HG03025 (cell line): ENCODE measurements around the gene COL6A5.
"Not testable (repeated sequence)": the region's sequence is repeated elsewhere in the genome, so short reads cannot be mapped to it uniquely, and the experiment has no call there.

Source experiments
- ATAC-seq: cut with Tn5 transposase; IDR thresholded peaks from one replicate; pipeline ENCODE4 v1.9.1; 2021; ENCODE audit warnings: mild to moderate bottlenecking, moderate library complexity; ENCODE audit not compliant: unreplicated experiment, low FRiP score

Gene COL6A5, protein sequence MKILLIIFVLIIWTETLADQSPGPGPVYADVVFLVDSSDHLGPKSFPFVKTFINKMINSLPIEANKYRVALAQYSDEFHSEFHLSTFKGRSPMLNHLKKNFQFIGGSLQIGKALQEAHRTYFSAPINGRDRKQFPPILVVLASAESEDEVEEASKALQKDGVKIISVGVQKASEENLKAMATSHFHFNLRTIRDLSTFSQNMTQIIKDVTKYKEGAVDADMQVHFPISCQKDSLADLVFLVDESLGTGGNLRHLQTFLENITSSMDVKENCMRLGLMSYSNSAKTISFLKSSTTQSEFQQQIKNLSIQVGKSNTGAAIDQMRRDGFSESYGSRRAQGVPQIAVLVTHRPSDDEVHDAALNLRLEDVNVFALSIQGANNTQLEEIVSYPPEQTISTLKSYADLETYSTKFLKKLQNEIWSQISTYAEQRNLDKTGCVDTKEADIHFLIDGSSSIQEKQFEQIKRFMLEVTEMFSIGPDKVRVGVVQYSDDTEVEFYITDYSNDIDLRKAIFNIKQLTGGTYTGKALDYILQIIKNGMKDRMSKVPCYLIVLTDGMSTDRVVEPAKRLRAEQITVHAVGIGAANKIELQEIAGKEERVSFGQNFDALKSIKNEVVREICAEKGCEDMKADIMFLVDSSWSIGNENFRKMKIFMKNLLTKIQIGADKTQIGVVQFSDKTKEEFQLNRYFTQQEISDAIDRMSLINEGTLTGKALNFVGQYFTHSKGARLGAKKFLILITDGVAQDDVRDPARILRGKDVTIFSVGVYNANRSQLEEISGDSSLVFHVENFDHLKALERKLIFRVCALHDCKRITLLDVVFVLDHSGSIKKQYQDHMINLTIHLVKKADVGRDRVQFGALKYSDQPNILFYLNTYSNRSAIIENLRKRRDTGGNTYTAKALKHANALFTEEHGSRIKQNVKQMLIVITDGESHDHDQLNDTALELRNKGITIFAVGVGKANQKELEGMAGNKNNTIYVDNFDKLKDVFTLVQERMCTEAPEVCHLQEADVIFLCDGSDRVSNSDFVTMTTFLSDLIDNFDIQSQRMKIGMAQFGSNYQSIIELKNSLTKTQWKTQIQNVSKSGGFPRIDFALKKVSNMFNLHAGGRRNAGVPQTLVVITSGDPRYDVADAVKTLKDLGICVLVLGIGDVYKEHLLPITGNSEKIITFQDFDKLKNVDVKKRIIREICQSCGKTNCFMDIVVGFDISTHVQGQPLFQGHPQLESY (N-terminal part only)

DNA sequence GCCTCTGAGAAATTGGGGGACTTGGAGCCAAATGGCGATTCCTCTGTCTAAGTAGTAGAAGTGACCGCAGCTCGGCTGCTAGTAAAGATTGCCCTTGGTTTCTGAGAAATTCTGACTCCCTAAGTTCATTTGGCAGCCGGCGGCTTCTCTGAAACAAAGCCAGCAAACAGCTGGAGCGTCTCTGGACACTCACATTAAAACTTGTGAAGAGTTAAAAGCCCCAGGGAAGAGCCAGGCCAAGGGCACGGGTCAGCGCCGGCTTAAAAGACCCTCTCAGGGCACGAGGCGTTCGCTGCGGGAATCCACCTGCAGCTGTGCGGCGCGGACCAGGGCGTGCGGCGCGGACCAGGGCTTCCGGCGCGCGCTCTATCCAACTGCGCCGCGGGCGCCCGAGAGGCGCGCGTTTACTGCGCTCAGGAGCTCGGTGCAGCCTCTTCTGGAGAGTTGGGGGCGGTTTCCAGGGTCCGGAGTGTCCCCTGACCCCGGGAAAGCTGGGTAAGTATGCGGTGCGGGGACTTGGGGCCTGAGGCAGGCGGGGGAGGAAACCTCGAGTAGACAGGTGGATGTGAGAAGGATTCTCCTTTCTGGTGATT is at the start of gene COL6A5:
Gene COL6A5, plus strand, starts transcription at position 186 of the 593 bp plus-strand sequence. CDS start 27,967 bp downstream, outside the sequence.
- no peak for ATAC-seq

DNA sequence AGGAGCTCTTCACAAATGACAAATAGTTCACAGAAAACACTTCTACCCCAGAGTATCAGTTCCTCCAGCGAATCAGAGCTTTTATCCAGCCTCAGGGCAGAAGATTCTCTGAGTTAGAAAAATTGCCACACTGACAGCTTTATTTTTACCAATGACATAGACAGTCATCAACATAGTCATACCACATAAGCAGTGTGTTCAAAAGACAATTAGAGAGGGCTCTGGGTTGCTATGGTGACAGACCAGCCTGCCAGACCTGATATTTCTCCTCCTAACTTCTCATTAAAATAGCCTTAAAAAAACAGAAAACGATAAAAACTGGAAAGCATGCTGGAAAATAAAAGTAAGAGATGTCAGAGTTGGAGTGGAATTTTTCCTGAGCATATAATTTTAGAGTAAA is 45.9 kb upstream of the COL6A5 start:
- ATAC-seq: no peak

DNA sequence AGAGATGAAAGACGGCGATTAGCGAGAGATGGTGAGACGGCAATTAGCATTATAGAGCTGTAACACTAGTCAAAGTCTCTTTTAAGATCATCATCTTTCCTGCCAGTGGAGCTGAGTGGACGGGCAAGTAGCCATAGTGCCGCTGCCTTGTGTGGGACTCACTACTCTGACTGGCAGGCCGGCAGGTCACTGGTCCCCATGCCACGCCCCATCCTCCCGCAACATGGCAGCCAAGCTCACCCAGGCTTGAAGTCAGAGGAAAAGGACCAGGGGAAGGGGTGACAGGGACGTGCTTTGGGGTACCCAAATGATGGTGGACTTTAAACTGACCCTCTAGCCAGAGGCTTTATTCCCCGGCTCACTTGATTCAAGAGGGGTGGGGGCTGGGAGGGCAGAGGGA is 44.6 kb upstream of the COL6A5 start:
- ATAC-seq: no peak

DNA sequence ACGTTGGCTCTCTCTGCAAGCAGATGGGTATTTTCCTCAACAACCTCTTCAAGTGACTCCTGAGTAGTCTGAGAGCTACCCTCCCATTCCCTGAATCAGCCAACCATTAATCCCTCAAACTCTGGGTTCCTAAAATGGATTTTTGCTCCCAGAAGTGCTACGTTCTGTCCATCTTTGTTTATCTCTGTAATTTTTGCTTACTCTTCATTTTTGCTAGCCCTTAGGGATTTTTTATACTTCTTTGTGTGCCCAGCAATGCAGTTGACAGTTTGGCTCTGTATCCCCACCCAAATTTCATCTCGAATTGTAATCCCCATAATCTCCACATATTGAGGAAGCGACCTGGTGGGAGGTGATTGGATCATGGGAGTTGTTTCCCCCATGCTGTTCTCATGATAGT is 35.4 kb upstream of the COL6A5 start:
- no peak for ATAC-seq

DNA sequence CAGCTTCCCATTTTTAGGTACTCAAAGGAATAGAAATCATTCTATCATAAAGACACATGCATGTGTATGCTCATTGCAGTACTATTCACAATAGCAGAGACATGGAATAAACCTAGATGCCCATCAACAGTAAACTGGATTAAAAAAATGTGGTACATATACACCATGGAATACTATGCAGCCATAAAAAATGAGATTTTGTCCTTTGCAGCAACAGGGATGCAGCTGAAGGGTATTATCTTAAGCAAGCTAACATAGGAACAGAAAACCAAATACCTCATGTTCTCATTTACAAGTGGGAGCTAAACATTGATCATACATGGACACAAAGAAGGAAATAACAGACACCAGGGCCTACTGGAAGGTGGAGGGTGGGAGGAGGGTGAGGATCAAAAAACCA is 33.1 kb upstream of the COL6A5 start:
- no peak for ATAC-seq

DNA sequence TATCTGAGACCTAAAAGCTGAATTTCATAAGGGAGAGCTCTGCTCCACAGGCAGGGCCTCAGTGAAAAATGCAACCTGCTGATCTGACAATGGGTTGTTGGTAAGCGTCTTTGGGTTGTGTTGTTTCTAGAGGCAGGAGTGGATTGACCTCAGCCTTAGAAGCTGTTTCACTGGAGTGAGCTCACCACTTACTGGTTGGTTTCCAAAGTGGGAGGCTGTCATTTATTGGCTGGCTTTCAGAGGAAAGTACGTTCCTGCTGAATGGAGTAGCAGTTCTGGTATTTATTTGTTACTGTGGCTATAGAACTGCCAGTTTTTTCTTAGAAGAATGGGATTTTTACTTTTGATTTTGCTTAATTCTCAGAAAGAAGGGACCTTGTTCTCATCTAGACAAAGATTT is 29.3 kb upstream of the COL6A5 start:
- ATAC-seq: no peak

DNA sequence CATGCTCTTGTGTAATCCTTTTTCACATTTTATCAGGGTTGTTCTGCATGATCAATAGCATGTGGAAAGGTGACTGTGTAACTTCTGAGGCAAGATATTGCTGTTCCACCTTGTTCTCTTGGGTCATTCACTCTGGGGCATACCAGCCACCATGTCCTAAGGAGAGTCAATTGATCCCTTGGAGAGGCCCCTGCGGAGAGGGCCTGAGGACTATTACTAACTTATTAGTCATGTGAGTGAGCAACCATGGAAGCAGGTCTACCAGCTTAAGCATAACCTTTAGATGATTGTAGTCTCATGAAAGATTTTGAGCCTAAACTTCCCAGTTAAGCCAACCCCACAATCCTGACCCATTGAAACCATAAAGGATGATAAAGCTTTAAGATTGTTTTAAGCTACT is 22.0 kb upstream of the COL6A5 start:
- no peak for ATAC-seq

DNA sequence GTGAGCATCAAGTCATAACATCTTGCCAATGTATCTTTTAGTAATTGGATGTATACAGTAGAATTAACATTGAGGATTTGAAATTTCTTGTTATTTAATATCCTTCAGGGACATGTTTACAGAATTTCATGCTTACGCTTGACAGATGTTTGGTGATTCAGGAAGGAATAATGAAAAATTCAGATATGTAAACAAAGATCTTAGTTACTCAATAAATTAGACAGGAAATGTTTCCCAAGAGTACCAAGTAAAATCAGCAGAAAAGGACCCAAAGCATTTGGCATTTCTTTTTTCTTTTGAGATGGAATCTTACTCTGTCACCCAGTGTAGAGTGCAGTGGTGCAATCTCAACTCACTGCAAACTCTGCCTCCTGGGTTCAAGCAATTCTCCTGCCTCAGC is 4.7 kb upstream of the COL6A5 start:
- no peak for ATAC-seq

DNA sequence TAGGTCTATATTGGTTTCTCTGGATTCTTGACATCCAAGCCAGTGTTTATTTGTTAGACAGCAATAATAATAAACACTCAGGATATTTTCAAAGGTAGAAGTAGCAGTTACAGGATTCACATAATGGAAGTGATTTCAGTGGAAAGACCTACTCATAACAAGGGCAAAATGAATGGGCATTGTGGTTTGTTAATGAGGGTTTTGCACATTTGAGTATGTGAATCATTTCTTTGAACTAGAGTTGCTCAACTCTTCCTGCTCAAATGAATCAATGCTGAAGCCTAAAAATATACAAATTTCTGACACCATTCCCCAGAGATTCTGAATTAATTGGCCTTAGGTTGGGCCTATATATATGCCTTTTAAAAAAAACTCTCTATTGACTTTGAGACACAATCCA is 4.1 kb upstream of the COL6A5 start:
- ATAC-seq: no peak

DNA sequence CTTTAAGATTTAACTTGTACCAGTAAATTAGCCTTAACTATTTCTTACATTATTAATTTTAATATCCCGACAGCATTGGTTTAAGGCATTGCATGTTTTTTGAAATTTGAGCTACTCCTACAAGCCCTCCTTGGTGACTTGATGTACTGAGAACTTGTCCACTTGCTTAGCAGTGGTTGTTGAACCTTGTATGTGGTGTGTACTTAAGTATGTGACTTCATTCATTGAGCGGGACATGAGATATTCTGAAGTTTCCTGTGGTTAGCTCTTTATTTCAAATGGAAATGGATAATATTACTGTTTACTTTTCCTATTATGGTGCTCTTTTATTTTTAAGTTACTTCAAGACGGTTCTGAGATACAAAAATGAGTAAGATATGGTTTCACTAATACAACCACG is 3.6 kb upstream of the COL6A5 start:
- ATAC-seq: no peak

DNA sequence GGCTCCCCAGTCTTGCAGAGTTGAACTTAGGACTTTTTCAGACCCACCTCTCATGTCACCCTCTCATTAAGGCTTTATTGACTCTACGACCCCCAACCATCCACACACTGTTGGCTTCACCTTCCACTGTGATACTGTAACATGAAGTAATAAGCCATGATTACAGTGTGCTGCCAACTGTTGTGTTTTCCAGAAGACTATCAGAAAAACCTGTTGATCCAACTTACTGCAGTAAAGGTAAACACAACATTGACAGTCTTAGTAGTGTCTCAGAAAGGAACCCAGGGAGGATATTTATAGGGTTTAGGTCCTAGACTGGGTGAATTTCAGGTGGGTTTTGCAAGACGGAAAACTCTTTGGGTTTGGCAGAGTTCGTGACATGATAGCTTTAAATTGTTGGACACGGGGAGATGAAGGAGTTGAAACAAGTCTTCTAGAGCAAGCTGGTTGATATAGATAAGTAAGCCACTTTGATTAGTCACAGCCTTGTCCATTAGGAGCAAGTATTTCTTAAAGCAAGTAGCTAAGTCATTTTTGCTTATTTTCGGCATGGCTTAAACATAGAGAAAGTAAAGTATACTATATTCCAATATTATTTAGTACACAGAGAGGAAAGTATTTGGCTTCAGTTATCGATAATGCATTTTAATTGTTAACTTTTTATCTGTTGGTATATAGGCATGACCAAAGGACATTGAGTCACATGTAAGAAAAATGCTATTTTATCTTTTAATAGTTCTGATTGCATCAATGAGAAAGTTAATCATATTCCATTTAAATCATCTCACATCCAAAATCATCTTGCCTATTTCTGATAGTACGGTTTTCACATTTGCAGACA is 2.4 kb upstream of the COL6A5 start:
- ATAC-seq: no peak

DNA sequence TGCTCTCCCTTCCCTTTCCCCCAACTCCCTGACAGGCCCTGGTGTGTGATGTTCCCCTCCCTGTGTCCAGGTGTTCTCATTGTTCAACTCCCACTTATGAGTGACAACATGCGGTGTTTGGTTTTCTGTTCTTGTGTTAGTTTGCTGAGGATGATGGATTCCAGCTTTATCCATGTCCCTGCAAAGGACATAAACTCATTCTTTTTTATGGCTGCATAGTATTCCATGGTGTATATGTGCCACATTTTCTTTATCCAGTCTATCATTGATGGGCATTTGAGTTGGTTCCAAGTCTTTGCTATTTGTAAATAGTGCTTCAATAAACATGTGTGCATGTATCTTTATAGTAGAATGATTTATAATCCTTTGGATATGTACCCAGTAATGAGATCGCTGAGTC is 2.8 kb downstream of the COL6A5 start:
- ATAC-seq: not testable (repeated sequence)

DNA sequence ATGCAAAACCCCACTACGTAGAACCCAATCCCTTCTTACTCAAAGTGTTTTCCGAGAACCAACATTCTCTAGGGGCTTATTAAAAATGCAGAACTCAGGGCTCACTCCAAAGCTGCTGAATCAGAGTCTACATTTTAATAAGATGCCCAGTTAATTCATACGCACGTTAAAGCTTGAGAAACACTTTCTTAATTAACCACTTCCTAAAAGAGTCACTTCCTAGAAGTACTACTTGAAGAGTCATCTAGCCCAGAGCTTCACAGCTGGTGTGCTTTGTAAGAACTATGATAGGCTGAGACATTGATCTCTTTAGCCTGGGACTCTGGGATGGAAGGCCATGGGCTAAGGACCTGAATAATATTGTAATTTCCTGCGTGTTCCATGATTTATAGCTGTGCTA is 9.0 kb downstream of the COL6A5 start:
- no peak for ATAC-seq

DNA sequence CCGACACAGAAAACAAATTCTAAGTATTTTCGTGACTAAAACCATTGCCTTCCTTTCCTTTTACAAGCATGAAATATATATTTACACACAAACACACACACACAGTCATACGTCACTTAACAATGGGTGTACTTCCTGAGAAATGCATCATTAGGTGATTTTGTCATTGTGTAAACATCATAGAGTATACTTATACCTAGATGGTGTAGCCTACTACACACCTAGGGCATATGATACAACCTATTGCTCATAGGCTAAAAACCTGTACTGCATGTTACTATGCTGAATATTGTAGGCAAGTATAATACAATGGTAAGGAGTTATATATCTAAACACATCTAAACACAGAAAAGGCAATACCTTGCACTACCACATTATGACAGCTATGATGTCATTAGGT is 28.6 kb downstream of the COL6A5 start:
- no peak for ATAC-seq

DNA sequence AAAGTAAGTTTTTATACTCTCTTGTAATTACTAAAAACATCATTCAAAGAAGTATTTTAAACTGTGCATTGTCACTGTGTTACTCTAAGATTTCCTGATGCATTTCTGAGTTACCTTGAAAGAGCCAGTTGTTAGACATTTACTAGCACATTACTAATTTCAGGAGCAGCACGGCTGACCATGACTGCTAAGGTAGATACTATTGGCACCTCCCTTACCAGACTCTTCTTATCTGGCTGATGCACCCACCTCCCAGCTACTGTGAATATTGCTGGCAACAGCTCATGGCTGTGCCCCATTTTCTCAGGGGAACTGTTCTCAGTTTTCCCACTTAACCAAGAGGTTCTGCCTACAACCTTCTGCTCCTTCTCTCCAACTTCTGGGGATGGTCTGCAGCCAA is 29.4 kb downstream of the COL6A5 start:
- no peak for ATAC-seq

DNA sequence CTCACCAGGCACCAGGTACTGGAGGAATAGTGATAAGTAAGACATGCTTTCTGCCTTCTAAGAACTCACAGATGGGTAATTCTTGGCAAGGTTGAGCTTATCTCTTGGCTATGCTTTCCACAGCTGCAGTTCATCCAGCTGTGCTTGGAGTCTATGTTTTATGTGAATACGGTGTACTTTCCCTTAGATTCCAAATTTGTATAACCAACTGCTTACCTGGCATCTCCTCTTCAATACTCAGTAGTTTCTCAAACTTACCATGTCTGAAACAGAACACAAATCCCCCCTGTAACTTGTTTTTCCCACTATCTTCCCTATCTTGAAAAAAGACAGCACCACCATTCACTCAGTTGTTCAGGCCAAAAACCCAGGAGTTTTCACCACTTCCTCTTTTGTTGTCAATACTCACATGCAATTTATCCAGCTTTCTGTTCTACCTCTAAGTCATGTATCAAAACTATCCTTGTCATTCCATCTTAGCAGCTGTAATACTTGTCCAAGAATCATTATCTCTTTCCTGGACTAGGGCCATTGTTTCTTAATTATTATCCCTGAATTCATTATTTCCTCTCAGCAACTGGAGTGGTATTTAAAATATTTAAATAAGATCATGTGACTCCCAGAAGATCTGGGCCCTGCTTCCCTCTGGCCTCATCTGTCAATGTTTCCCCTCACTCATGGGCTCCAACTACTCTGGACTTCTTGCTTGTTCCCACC is 32.6 kb downstream of the COL6A5 start:
- ATAC-seq: no peak

DNA sequence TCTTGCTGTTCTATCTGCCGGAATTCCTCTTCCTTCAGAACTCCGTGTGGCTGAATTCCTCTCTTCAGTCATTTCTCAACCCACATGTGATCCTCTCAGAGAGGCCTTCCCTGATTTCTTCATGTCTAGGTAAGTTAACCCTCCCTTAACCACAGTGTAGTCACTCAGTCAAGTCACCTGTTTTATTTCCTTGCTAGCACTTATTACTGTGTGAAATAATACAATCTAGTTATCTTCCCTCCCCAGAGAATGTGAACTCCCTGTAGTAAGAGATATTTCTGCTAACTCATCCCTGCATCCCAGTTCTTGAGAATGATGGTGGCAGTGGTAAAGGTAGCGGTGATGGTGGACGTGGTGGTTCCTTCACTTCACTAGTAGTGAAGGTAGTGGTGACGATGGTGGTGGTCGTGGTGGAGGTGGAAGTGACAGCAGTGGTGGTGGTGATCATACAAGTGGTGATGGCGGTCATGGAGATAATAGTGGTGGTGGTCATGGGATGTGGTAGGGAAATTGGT is 33.3 kb downstream of the COL6A5 start:
- ATAC-seq: no peak

DNA sequence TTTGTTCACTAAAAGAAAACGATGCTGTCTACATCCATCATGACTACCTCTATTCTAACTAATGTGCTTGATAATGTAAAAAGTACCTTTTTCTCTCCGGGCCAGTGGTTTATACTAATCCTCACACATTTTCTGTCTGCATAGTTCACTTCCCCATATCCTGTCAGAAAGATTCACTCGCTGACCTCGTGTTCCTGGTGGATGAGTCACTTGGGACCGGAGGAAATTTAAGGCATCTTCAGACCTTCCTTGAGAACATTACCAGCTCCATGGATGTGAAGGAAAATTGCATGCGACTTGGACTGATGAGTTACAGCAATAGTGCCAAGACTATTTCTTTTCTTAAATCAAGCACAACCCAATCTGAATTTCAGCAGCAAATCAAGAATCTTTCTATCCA is 33.8 kb downstream of the COL6A5 start:
- no peak for ATAC-seq

DNA sequence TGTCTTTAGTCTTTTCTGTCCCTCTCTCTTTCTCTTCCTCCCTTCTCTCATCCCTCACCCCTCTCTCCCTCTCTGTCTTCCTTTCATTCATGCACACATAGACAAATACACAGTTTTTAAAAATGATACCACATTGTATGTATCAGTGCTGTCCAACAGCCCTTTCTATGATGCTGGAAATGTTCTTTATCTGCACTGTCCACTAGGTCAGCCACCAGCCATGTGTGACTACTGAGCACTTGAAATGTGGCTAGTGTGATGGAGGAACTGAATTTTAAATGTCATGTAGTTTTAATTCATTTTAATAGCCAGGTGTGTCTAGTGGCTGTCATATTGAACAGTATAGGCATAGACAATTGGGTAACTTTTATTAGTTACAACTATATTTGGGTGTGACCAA is 34.9 kb downstream of the COL6A5 start:
- no peak for ATAC-seq
